HL-60/S4 treated with phorbol 12-myristate 13-acetate at 8.2 ng/mL for 4 days and 3 days (cell line): Measurements from ENCODE around the gene SPOCK2.

ENCODE experiments used
- in situ Hi-C: fragments of 300-500 bp; cut with MboI; formaldehyde crosslinking; loops from 2 replicates; pipeline ENCODE4 v1.15.0; 2022; ENCODE audit warnings: low sequenced_read_pairs

SPOCK2 gene, protein sequence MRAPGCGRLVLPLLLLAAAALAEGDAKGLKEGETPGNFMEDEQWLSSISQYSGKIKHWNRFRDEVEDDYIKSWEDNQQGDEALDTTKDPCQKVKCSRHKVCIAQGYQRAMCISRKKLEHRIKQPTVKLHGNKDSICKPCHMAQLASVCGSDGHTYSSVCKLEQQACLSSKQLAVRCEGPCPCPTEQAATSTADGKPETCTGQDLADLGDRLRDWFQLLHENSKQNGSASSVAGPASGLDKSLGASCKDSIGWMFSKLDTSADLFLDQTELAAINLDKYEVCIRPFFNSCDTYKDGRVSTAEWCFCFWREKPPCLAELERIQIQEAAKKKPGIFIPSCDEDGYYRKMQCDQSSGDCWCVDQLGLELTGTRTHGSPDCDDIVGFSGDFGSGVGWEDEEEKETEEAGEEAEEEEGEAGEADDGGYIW

DNA sequence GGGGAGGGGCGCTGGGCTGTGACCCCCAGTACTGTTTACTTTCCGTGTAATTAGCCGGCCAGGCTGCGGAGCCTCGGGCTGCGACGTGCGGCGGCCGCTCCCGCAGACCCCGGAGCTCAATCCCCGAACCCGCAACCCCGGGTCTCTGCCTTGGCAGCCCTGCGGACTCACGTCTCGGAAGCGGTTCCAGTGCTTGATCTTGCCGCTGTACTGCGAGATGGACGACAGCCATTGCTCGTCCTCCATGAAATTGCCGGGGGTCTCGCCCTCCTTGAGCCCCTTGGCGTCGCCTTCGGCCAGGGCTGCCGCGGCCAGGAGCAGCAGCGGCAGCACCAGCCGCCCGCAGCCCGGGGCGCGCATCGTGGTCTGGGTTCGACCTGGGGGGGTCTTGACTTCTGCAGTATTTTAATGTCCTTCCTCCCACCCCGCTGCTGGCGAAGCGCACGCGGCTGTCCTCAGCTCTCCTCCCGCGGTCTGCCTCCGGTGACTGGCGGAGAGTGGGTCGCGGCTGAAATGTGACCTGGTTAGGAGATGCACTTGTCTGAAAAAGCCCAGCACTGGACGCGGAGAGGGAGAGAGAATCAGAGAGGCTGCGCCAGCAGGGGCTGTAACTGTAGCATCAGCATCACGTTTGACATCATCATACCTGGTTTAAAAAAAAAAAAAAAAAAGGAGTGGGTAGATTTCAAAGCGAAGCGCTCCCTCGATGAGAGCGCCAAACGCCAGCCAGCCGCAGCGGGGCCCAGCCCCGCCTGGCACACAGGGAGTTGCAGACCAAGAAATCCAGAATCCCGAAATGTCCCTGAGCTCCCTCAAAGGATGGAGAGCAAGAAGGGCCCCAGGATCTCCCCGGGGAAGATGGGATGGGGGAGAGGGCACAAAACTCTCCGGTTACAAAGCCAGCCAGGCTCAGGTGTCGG, at the start of gene SPOCK2:
TSS of gene SPOCK2 (minus strand) at position 583 of the 920 bp plus-strand sequence. CDS start at position 360, 223 bp downstream.
- in situ Hi-C loops = no loop called here

GRCh38 chr10:72137583-72137982, 49.2 kb upstream of the SPOCK2 start:
- in situ Hi-C loops = loop anchor here (10.0 kb wide), 1 partner anchor 187 kb away; no protein-coding TSS in a partner anchor

DNA sequence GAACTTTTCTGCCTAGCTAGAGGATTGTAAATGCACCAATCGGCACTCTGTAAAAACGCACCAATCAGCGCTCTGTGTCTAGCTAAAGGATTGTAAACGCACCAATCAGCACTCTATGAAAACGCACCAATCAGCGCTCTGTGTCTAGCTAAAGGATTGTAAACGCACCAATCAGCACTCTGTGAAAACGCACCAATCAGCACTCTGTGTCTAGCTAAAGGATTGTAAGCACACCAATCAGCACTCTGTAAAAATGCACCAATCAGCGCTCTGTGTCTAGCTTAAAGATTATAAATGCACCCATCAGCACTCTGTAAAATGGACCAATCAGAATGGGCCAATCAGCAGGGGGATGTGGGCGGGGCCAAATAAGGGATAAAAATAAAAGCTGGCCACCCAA, 47.9 kb upstream of the SPOCK2 start:
- in situ Hi-C loops = loop anchor here (10.0 kb wide), 1 partner anchor 189 kb away; no protein-coding TSS in a partner anchor

- in situ Hi-C loops = loop anchor here (10.0 kb wide), 1 partner anchor 190 kb away; no protein-coding TSS in a partner anchor
These were observed 46.7 kb upstream of the SPOCK2 start for GRCh38 chr10:72134785-72135767.

GRCh38 chr10:72133517-72133916, 45.2 kb upstream of the SPOCK2 start:
- in situ Hi-C loops = loop anchor here (10.0 kb wide), 1 partner anchor 191 kb away; no protein-coding TSS in a partner anchor

DNA sequence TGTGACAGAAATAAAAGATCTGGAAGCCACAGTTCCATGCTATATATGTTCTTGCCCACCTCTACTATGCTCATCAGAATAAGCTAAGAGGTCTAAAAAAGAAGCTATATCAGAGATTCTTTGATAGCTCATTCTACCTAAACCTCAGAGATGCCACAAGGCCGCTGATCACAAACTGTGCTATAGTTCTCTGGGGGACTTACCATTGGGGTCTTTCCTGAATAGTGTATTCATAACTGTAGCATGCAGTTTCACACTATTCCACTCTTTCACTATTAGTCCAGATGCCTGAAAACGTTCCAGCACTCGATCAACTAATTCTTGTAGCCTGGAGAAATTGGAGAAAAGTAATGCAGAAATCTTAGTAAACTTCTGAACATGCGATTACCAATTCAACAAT, 44.5 kb upstream of the SPOCK2 start:
- in situ Hi-C loops = loop anchor here (10.0 kb wide), 1 partner anchor 192 kb away; no protein-coding TSS in a partner anchor

DNA sequence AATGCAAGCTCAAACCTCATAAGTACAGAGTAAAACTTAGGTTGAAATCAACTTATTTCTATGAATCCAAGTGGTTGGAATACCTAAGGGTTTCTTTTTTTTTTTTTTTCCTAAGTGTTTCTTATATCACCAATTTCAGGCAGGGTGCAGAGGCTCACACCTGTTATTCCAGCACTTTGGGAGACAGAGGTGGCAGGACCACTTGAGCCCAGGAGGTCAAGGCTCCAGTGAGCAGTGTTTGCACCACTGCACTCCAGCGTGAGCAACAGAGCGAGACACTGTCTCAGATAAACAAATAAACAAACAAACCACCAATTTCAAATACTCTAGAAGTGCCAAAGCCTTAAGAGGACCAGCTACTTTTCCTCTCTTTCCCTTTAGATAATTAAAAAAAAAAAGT, 39.2 kb upstream of the SPOCK2 start:
- in situ Hi-C loops = no loop called here

- in situ Hi-C loops = no loop called here
These were observed 38.5 kb upstream of the SPOCK2 start for GRCh38 chr10:72126872-72127232.

DNA sequence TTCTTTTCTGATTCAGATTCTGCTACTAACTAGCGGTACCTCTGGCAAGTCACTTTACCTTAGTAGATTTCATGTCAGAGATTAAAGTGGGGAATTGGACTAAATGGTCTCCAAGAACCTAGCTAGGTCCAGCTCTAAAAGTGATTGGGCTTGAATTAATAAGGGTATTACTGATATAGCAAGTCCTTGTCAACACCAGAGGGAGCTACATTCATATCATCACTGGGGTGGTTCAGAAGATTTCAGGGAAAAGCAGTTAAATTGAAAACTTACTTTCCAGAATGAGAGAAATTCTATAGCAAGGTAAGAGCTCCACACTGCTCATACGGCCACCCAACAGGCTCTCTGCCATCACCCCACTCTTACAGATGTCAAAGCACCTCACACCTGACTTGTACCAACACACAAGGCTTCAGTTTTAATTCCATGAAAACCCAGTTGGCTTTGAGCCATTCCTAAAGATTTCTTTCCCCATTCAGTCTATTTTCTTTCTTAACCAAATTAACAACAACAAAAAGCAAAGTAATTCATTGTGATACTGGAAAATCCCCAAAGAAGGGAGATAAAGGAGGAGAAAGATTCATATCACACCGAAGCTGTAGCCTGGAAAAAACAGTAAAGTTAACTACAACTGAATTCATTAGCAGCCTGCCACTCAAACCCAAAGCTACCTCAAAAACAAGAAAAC, 38.0 kb upstream of the SPOCK2 start:
- in situ Hi-C loops = no loop called here

DNA sequence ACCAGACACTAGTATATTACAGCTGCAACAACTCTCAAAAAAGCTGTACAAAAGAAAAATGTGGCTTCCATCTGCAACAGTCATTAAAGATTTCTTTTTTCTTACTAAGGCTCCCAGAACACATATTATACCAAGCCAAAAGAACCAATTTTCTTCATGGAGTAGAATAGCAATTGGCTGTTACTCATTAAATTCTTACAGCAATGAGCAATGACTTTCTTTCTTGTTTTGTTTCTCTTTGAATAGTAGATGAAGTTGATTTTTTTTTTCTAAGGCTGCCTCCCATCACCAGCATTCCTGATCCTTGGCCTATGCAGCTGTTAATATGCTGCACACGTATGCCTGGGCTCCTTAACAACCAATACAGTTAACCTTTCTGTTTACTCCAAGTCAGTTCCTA, 36.6 kb upstream of the SPOCK2 start:
- in situ Hi-C loops = no loop called here

DNA sequence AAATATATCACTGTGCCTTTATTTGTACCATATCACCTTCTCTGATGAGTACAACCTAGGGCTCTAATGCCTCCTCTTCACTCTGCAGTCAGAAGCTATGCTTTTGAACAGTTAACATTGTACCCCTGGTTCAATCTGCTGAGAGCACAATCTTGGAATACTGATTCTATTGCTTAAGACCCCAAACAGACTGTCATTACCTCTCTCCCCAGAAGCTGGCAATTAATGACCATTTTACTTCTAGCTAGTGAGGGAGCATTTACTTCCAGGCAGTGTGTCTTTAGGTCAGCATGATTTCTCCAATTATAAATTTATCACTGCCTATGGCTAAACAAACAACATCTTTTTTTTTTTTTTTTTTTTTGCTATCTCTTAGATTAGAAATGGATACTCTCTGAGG, 36.0 kb upstream of the SPOCK2 start:
- in situ Hi-C loops = no loop called here

GRCh38 chr10:72123616-72124015, 35.3 kb upstream of the SPOCK2 start:
- in situ Hi-C loops = no loop called here

GRCh38 chr10:72122221-72122620, 33.9 kb upstream of the SPOCK2 start:
- in situ Hi-C loops = no loop called here

- in situ Hi-C loops = no loop called here
These were observed 33.0 kb upstream of the SPOCK2 start for GRCh38 chr10:72121389-72121788.

DNA sequence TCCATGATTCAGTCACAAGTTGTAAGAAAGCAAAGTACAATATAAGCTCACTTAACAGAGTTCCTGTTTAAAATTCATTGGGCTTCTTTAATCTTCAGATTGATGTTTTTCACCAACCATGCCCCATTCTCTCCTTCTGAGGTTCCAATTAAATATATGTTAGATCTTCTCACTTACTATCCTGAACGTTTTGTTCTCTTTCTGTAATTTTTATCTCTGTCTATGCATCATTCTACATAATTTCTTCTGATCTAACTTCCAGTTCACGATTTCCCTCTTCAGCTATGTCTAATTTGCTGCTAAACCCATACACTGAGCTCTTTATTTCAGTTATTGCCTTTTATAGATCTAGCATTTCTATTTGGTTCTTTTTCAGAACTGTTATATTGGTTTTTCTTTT, 28.0 kb upstream of the SPOCK2 start:
- in situ Hi-C loops = no loop called here

GRCh38 chr10:72114706-72115450, 26.5 kb upstream of the SPOCK2 start:
- in situ Hi-C loops = no loop called here

GRCh38 chr10:72110673-72111401, 22.5 kb upstream of the SPOCK2 start:
- in situ Hi-C loops = no loop called here

- in situ Hi-C loops = no loop called here
These were observed 21.3 kb upstream of the SPOCK2 start for GRCh38 chr10:72109636-72110157.
